Measurements from ENCODE around the gene RNH1. TPM values are rescaled to one million over a fixed set of nuclear protein-coding genes. Genes with fewer than 3 reads are reported as not detected.

RNH1 gene
- total RNA-seq, 1 experiment from 2014 or later, result 59.0 TPM

GRCh38 chr11:457111-457760 lies 49.8 kb downstream of the RNH1 start (continued):
- no peak for TF ChIP-seq ZNF281 (CRISPR knock-in tag; IDR thresholded peaks at IDR 0.05)
- TF ChIP-seq RORB (CRISPR knock-in tag; IDR thresholded peaks at IDR 0.05), result no peak
- no peak for TF ChIP-seq ARID4B (CRISPR knock-in tag; IDR thresholded peaks at IDR 0.05; ENCODE audit: borderline replicate concordance)
- no peak for TF ChIP-seq SOX15 (CRISPR knock-in tag; IDR thresholded peaks at IDR 0.05)

- H3K4me1 Mint-ChIP-seq, result peaks cover 35% of the 10 kb centered on the region
- H3K27ac Mint-ChIP-seq, result peak overlapping the region; percentile 92
- H3K36me3 Mint-ChIP-seq, result peaks cover 25% of the 10 kb centered on the region; the same call in 1 of the 2 replicates
- no peak for DNase-seq (ENCODE audit: low spot score)
- ATAC-seq, result no peak
- no peaks in the 10 kb centered on the region for H3K9me3 Mint-ChIP-seq
- ChIA-PET POLR2A (interaction anchor here (0.6 to 0.7 kb wide), 2 partner anchors 13 to 420 kb away, joined by 3 read pairs; no protein-coding TSS in a partner anchor), CTCF (interaction anchor here (0.6 to 1.4 kb wide), 4 partner anchors 8 to 113 kb away, joined by 5 to 7 read pairs (median 5); no protein-coding TSS in a partner anchor)
- TF ChIP-seq ZNF512 (CRISPR knock-in tag; IDR thresholded peaks at IDR 0.05; ENCODE audit: borderline replicate concordance) (no peak), IRF2 (CRISPR knock-in tag; IDR thresholded peaks at IDR 0.05; ENCODE audit: borderline replicate concordance, low read depth) (no peak), E2F1 (CRISPR knock-in tag; IDR thresholded peaks at IDR 0.05) (no peak), OVOL2 (CRISPR knock-in tag; IDR thresholded peaks at IDR 0.05; ENCODE audit: borderline replicate concordance) (no peak), ZNF423 (CRISPR knock-in tag; IDR thresholded peaks at IDR 0.05) (peak; percentile 95), NR2C2 (CRISPR knock-in tag; IDR thresholded peaks at IDR 0.05) (no peak), KAT7 (CRISPR knock-in tag; IDR thresholded peaks at IDR 0.05; ENCODE audit: borderline replicate concordance) (no peak)
- H3K4me3 Mint-ChIP-seq, result no peak overlapping the region
- no peaks in the 10 kb centered on the region for H3K27me3 Mint-ChIP-seq (ENCODE audit: low read depth)
These were observed 50.5 kb downstream of the RNH1 start for GRCh38 chr11:456533-456932.

GRCh38 chr11:455566-456147 lies 51.4 kb downstream of the RNH1 start:
- Mint-ChIP-seq H3K4me3 (no peak overlapping the region), H3K9me3 (no peaks in the 10 kb centered on the region), H3K27me3 (ENCODE audit: low read depth) (no peaks in the 10 kb centered on the region), H3K36me3 (peaks cover 25% of the 10 kb centered on the region; the same call in 1 of the 2 replicates), H3K4me1 (peaks cover 42% of the 10 kb centered on the region), H3K27ac (peak overlapping the region; percentile 94)
- ChIA-PET POLR2A (interaction anchor here (0.7 kb wide), 1 partner anchor 12 kb away, joined by 3 read pairs; no protein-coding TSS in a partner anchor), CTCF (interaction anchor here (0.6 to 1.4 kb wide), 4 partner anchors 8 to 114 kb away, joined by 5 to 7 read pairs (median 5); no protein-coding TSS in a partner anchor)
- no peak for ATAC-seq
- DNase-seq (ENCODE audit: low spot score), result no peak
- TF ChIP-seq IRF1 (CRISPR knock-in tag; IDR thresholded peaks at IDR 0.05) (no peak), JAZF1 (CRISPR knock-in tag; IDR thresholded peaks at IDR 0.05) (no peak), E2F5 (CRISPR knock-in tag; IDR thresholded peaks at IDR 0.05) (no peak), EMX1 (CRISPR knock-in tag; IDR thresholded peaks at IDR 0.05) (no peak), ETV6 (CRISPR knock-in tag; IDR thresholded peaks at IDR 0.05) (no peak)
